Right atrium auricular region (tissue), 2 donors: ENCODE data around the gene ADGRG6. TPM values are rescaled to one million over a fixed set of nuclear protein-coding genes. Genes with fewer than 3 reads are reported as not detected.

Source experiments
- DNase-seq: peaks from one replicate; pipeline ENCODE4 v3.0.0-alpha.2; 2019; ENCODE audit warnings: low spot score
- H3K27ac ChIP-seq, 2 donors: fragments of 200-600 bp; sonication (generic); 1 replicate in 1 of 2; 2 replicates in 1 of 2; pipeline ENCODE4 v1.5.1; 2016 to 2019
- H3K27me3 ChIP-seq, 2 donors: fragments of 200-600 bp; sonication (generic); one replicate each; pipeline versions ENCODE4 v1.5.1 to v1.6.0; 2017 to 2019
- H3K36me3 ChIP-seq: fragments of 200-600 bp; sonication (generic); one replicate; pipeline ENCODE4 v1.5.1; 2016
- H3K4me1 ChIP-seq, 2 donors: fragments of 200-600 bp; sonication (generic); one replicate each; pipeline versions ENCODE4 v1.5.1 to v1.6.0; 2017 to 2019
- H3K4me3 ChIP-seq, 2 donors: fragments of 200-600 bp; sonication (generic); 1 replicate in 1 of 2; 2 replicates in 1 of 2; pipeline ENCODE4 v1.5.1; 2017 to 2019; ENCODE audit warnings: mild to moderate bottlenecking in 1 of 2, moderate library complexity in 1 of 2
- H3K9me3 ChIP-seq, 2 donors: fragments of 200-600 bp; sonication (generic); one replicate each; pipeline ENCODE4 v1.5.1; 2019
- CTCF ChIP-seq, 2 donors: fragments of 200-600 bp; sonication (generic); IDR thresholded peaks; one replicate each; pipeline ENCODE4 v1.5.1; 2019; ENCODE audit warnings: antibody characterized with exemption in 2 of 2
- total RNA-seq, 2 donors: library from RNA; depleted of rRNA; stranded (reverse); fragments of >200 nt; gene quantifications; one replicate each; pipeline ENCODE4 v1.1.0, GENCODE V29; 2016

The ADGRG6 gene
- total RNA-seq, 2 donors from 2014 or later, result 9.2 to 20.6 TPM

DNA sequence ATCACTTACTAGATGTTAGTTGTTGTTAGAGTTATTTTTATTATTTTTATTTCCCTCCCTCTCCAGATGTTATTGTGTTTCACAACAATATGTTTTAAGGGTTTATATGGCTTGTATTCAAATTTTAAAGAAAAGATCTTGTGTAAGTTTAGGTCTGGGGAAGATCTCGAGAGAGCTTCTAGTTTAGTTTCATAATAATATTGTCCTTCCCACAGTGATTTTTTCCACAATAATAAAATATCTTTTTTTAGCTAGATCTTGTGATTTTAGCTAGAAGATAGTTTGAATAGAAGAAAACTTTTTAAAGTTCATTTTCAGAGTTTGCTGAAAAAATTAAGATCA, 55.0 kb downstream of the ADGRG6 start:
- Histone ChIP-seq H3K9me3 (no peaks in the 10 kb centered on the region), H3K27me3 (no peaks in the 10 kb centered on the region), H3K4me3 (no peak overlapping the region), H3K27ac (no peak overlapping the region), H3K36me3 (no peaks in the 10 kb centered on the region), H3K4me1 (no peaks in the 10 kb centered on the region)
- no peak for DNase-seq
- no peak for TF ChIP-seq CTCF (IDR thresholded peaks at IDR 0.05)

- no peaks in the 10 kb centered on the region for H3K9me3 ChIP-seq
- H3K27me3 ChIP-seq, result no peaks in the 10 kb centered on the region
- TF ChIP-seq CTCF (IDR thresholded peaks at IDR 0.05), result no peak
- no peak overlapping the region for H3K4me3 ChIP-seq
- DNase-seq, result no peak
- no peak overlapping the region for H3K27ac ChIP-seq
- H3K4me1 ChIP-seq, result no peaks in the 10 kb centered on the region
- no peaks in the 10 kb centered on the region for H3K36me3 ChIP-seq
These were observed 56.1 kb downstream of the ADGRG6 start for GRCh38 chr6:142357879-142358278.

GRCh38 chr6:142359271-142359960, 57.6 kb downstream of the ADGRG6 start:
- Histone ChIP-seq H3K4me3 (no peak overlapping the region), H3K4me1 (no peaks in the 10 kb centered on the region), H3K36me3 (no peaks in the 10 kb centered on the region), H3K9me3 (no peaks in the 10 kb centered on the region), H3K27ac (no peak overlapping the region), H3K27me3 (no peaks in the 10 kb centered on the region)
- no peak for TF ChIP-seq CTCF (IDR thresholded peaks at IDR 0.05)
- DNase-seq, result no peak

- H3K4me3 ChIP-seq, result no peak overlapping the region
- H3K27ac ChIP-seq, result no peak overlapping the region
- no peaks in the 10 kb centered on the region for H3K27me3 ChIP-seq
- TF ChIP-seq CTCF (IDR thresholded peaks at IDR 0.05), result no peak
- DNase-seq, result no peak
- H3K4me1 ChIP-seq, result no peaks in the 10 kb centered on the region
- no peaks in the 10 kb centered on the region for H3K9me3 ChIP-seq
- H3K36me3 ChIP-seq, result no peaks in the 10 kb centered on the region
These were observed 59.5 kb downstream of the ADGRG6 start for GRCh38 chr6:142361345-142361744.

- Histone ChIP-seq H3K27ac (no peak overlapping the region), H3K27me3 (no peaks in the 10 kb centered on the region), H3K36me3 (no peaks in the 10 kb centered on the region), H3K4me1 (no peaks in the 10 kb centered on the region), H3K9me3 (no peaks in the 10 kb centered on the region), H3K4me3 (no peak overlapping the region)
- DNase-seq, result no peak
- no peak for TF ChIP-seq CTCF (IDR thresholded peaks at IDR 0.05)
These were observed 60.3 kb downstream of the ADGRG6 start for GRCh38 chr6:142361779-142362750.
